Measurements from ENCODE around the gene ADAMTS13. TPM values are rescaled to one million over a fixed set of nuclear protein-coding genes. Genes with fewer than 3 reads are reported as not detected.
A peak's percentile ranks its signal among the peaks of the same experiment; 100 is the strongest.

The ADAMTS13 gene
- total RNA-seq, 2 experiments from 2014 or later: 2.2 to 2.6 TPM

- DNase-seq: no peak
- H3K27me3 Mint-ChIP-seq: no peaks in the 10 kb centered on the region
- peaks cover 15% of the 10 kb centered on the region for H3K36me3 ChIP-seq (ENCODE audit: insufficient read depth, low read length)
- H3K4me3 Mint-ChIP-seq: peak overlapping the region; percentile 92
- TF ChIP-seq, protein P1, sequence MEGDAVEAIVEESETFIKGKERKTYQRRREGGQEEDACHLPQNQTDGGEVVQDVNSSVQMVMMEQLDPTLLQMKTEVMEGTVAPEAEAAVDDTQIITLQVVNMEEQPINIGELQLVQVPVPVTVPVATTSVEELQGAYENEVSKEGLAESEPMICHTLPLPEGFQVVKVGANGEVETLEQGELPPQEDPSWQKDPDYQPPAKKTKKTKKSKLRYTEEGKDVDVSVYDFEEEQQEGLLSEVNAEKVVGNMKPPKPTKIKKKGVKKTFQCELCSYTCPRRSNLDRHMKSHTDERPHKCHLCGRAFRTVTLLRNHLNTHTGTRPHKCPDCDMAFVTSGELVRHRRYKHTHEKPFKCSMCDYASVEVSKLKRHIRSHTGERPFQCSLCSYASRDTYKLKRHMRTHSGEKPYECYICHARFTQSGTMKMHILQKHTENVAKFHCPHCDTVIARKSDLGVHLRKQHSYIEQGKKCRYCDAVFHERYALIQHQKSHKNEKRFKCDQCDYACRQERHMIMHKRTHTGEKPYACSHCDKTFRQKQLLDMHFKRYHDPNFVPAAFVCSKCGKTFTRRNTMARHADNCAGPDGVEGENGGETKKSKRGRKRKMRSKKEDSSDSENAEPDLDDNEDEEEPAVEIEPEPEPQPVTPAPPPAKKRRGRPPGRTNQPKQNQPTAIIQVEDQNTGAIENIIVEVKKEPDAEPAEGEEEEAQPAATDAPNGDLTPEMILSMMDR (IDR thresholded peaks at IDR 0.05): no peak
- H3K36me3 Mint-ChIP-seq (ENCODE audit: low read depth): peaks cover 36% of the 10 kb centered on the region
- H3K9me3 Mint-ChIP-seq: no peaks in the 10 kb centered on the region
- H3K4me1 ChIP-seq (ENCODE audit: insufficient read depth, low read length): peaks cover 34% of the 10 kb centered on the region
- no peak for ATAC-seq (ENCODE audit: poor library complexity)
- no peak overlapping the region for H3K4me3 ChIP-seq (ENCODE audit: low read length)
- ChIA-PET CTCF (interaction anchor here (1.0 kb wide), 1 partner anchor 68 kb away, joined by 3 read pairs; no protein-coding TSS in a partner anchor), POLR2A (interaction anchor here (0.6 to 2.0 kb wide), 3 partner anchors 40 to 59 kb away, joined by 3 to 10 read pairs (median 4); partner anchors contain the start of genes CACFD1 and STKLD1)
- no peak overlapping the region for H3K27ac ChIP-seq (ENCODE audit: low read depth in 1 of 2, low read length in 2 of 2)
- H3K27ac Mint-ChIP-seq: peak overlapping the region; percentile 86
- intact Hi-C loops (cut with DNase I, micrococcal nuclease): loop anchor here (2.0 to 5.0 kb wide), 4 partner anchors 40 to 70 kb away; partner anchors contain the start of genes CACFD1 (in 1 of the 2), MED22 (in 1 of the 2), RPL7A (in 1 of the 2) and STKLD1 (in 1 of the 2)
- peaks cover 0 to under 1% of the 10 kb centered on the region in 2 experiments for H3K9me3 ChIP-seq (ENCODE audit: control insufficient read depth in 1 of 2, insufficient read depth in 1 of 2, low read length in 2 of 2)
- H3K27me3 ChIP-seq (ENCODE audit: control insufficient read depth in 1 of 2, insufficient read depth in 2 of 2, low read length in 2 of 2): peaks cover 0 to 3% of the 10 kb centered on the region in 2 experiments
- H3K4me1 Mint-ChIP-seq (ENCODE audit: low read depth): peaks cover 42% of the 10 kb centered on the region
Observed at GRCh38 chr9:133419005-133419404, 3.2 kb upstream of the ADAMTS13 start.

GRCh38 chr9:133420392-133420827 is 1.8 kb upstream of the ADAMTS13 start:
- Histone ChIP-seq H3K27me3 (ENCODE audit: control insufficient read depth in 1 of 2, insufficient read depth in 2 of 2, low read length in 2 of 2) (peaks cover 2 to 6% of the 10 kb centered on the region in 2 experiments), H3K4me3 (ENCODE audit: low read length) (no peak overlapping the region), H3K9me3 (ENCODE audit: control insufficient read depth in 1 of 2, insufficient read depth in 1 of 2, low read length in 2 of 2) (peaks cover 0 to 5% of the 10 kb centered on the region in 2 experiments), H3K27ac (ENCODE audit: low read depth in 1 of 2, low read length in 2 of 2) (no peak overlapping the region), H3K4me1 (ENCODE audit: insufficient read depth, low read length) (peaks cover 32% of the 10 kb centered on the region), H3K36me3 (ENCODE audit: insufficient read depth, low read length) (peaks cover 4% of the 10 kb centered on the region)
- H3K27me3 Mint-ChIP-seq: peaks cover 7% of the 10 kb centered on the region
- CTCF ChIA-PET: no interaction called here
- peaks cover 29% of the 10 kb centered on the region for H3K4me1 Mint-ChIP-seq (ENCODE audit: low read depth)
- intact Hi-C loops (cut with DNase I, micrococcal nuclease): no loop called here
- TF ChIP-seq, protein P1 (IDR thresholded peaks at IDR 0.05): no peak
- DNase-seq: peak in 3 of 14 experiments; percentile 15 to 69 (median 58)
- peaks cover 22% of the 10 kb centered on the region for H3K36me3 Mint-ChIP-seq (ENCODE audit: low read depth)
- H3K4me3 Mint-ChIP-seq: peak overlapping the region; percentile 6
- no peaks in the 10 kb centered on the region for H3K9me3 Mint-ChIP-seq
- ATAC-seq (ENCODE audit: poor library complexity): no peak
- POLR2A ChIA-PET: no interaction called here
- peak overlapping the region; percentile 12 for H3K27ac Mint-ChIP-seq

- DNase-seq (no peak), ATAC-seq (ENCODE audit: poor library complexity) (no peak)
- peaks cover 0 to 14% of the 10 kb centered on the region in 2 experiments for H3K9me3 ChIP-seq (ENCODE audit: control insufficient read depth in 1 of 2, insufficient read depth in 1 of 2, low read length in 2 of 2)
- H3K27ac Mint-ChIP-seq: no peak overlapping the region
- H3K27me3 Mint-ChIP-seq: peaks cover 27% of the 10 kb centered on the region
- intact Hi-C loops (cut with DNase I, micrococcal nuclease): no loop called here
- H3K27ac ChIP-seq (ENCODE audit: low read depth in 1 of 2, low read length in 2 of 2): no peak overlapping the region
- H3K4me1 ChIP-seq (ENCODE audit: insufficient read depth, low read length): peaks cover 13% of the 10 kb centered on the region
- peaks cover 15% of the 10 kb centered on the region for H3K4me1 Mint-ChIP-seq (ENCODE audit: low read depth)
- H3K4me3 Mint-ChIP-seq: no peak overlapping the region
- POLR2A ChIA-PET: no interaction called here
- H3K9me3 Mint-ChIP-seq: no peaks in the 10 kb centered on the region
- no peaks in the 10 kb centered on the region for H3K36me3 Mint-ChIP-seq (ENCODE audit: low read depth)
- H3K4me3 ChIP-seq (ENCODE audit: low read length): no peak overlapping the region
- H3K36me3 ChIP-seq (ENCODE audit: insufficient read depth, low read length): no peaks in the 10 kb centered on the region
- TF ChIP-seq, protein P1 (IDR thresholded peaks at IDR 0.05): no peak
- peaks cover 19 to 23% of the 10 kb centered on the region in 2 experiments for H3K27me3 ChIP-seq (ENCODE audit: control insufficient read depth in 1 of 2, insufficient read depth in 2 of 2, low read length in 2 of 2)
- CTCF ChIA-PET: no interaction called here
Observed at GRCh38 chr9:133423216-133423615, 1.0 kb downstream of the ADAMTS13 start.

Measured in CD4-positive, alpha-beta T cell (primary cell).